Stimulated activated CD8-positive, alpha-beta memory T cell treated with anti-CD3 and anti-CD28 coated beads, Interleukin-15, amount 100 ng/mL, for 48 hours (primary cell): ENCODE measurements around the gene ST14.

Source experiments
- DNase-seq, 2 donors: peaks; one replicate each; pipeline ENCODE4 v3.0.0-alpha.2; 2020; ENCODE audit warnings: low read depth in 2 of 2

Gene ST14

DNA sequence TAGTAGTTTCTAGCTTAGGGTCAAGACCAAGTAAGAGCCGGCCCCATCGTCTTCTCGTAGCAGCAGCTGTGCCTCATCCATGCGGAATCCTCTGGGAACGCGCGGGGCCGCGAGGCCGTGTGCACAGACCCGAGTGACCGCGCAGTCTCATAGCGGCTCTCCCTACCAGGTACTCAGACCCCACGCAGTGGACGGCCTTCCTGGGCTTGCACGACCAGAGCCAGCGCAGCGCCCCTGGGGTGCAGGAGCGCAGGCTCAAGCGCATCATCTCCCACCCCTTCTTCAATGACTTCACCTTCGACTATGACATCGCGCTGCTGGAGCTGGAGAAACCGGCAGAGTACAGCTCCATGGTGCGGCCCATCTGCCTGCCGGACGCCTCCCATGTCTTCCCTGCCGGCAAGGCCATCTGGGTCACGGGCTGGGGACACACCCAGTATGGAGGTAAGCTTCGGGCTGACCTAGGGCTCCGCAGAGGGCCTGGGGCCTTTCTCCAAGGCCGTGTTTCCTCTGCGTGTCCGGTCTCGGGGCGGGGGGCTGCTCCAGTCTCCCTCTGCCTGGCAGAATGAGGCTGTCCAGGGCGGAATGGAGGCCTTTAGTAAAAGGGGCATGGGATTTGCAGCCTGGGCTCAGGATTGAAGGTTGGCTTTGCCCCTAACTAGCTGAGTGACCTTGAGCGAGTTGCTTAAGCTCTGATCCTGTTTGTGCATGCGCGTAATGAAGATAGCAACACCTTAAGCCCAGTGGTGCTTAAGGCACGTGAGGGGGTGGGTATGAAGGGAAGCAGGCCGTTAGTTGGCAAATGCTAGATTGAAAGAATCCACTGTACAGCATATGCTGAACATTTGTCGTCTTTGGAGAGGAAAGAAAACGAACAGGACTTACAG, 48.9 kb downstream of the ST14 start:
- no peak for DNase-seq

DNA sequence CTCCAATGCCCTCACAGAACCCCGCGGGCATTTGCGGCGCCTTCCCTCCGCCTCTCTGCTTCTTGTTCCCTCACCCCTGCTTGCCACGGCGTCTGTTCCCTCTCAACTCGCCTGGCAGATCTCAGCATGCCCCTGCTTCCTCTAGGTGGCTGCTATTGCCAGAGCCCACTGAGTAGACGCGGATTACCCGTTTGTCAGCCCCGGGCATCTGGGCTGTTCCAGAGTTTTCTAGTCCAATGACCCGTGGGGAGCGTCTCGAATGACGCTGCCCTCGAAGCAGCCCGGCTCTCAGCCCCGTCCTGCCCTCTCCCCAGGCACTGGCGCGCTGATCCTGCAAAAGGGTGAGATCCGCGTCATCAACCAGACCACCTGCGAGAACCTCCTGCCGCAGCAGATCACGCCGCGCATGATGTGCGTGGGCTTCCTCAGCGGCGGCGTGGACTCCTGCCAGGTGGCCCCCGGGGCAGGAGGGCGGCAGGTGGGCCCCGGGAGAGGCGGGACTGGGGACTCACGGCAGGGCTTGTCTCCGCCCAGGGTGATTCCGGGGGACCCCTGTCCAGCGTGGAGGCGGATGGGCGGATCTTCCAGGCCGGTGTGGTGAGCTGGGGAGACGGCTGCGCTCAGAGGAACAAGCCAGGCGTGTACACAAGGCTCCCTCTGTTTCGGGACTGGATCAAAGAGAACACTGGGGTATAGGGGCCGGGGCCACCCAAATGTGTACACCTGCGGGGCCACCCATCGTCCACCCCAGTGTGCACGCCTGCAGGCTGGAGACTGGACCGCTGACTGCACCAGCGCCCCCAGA, 49.7 kb downstream of the ST14 start:
- DNase-seq = no peak

DNA sequence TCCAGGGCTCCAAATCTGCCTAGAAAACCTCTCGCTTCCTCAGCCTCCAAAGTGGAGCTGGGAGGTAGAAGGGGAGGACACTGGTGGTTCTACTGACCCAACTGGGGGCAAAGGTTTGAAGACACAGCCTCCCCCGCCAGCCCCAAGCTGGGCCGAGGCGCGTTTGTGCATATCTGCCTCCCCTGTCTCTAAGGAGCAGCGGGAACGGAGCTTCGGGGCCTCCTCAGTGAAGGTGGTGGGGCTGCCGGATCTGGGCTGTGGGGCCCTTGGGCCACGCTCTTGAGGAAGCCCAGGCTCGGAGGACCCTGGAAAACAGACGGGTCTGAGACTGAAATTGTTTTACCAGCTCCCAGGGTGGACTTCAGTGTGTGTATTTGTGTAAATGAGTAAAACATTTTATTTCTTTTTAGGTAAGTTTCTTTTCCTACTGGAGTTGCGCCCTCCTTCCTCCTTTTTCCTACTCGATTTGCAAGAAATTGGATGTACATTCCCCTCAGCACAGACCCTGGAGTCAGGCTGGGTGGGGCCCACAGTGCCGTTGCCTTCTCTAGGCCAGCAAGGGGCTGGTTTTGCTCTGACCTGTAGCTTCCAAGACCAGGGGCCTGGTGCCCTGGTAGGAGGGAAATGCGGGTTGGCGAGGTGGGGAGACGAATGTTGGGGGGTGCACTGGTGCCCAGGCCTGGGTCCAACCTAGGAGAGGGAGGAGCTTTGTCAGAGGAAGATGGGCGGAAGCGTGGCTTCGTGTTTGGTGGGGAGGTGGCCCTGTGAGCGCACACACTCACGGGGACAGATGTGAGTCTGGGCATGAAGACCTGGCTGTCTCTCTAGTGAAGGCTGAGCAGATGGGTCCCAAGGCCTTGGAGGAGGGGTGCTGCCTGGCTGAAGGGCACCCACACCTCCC, 50.6 kb downstream of the ST14 start:
- DNase-seq = no peak

DNA sequence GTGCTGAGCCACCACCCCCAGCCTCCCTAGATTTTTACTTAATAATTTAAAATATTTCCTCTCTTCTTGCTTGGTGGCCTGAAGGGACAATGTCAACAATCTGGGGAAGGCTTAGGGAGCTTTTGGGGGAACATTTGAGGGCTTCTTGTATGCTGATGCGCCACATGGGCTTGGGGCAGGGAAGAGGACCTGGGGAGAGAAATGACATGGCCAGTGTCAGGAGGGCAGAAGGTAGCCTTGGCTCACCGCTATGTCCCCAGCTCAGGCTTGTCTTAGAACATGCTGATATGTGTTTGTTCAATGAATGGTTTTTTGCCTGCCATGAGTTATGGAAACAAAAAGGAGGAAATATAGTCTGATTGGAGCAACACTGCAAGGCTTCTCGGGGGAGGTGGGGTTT, 51.6 kb downstream of the ST14 start:
- no peak for DNase-seq

DNA sequence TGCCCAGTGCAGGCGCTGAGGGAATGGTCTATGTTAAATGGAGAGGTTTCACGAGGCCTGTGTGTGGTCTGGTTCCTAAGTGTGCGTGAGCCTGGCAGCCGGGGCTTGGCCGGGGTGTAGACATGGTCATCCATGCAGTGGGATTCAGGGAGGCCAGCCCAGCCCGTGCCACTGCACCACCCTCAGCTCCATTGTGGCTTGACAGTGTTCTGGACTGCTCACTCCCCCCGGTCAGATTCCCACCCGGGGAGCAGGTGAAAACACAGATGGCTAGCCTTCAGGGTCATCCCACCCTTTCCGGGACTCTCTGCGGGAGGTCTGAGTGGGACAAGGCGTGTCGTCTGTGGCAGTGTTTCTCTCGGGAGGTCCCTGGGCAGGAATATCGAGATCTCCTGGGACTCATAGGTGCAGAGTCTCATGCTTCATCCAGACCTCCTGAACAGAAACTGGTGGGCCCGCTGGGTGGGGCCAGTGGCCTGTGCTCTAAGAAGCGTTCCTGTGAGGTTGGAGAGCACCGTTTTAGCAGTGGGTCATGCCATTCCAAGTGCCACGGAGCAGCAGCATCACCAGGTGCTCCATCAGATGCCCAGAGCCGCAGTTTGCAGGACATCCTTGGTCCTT, 52.3 kb downstream of the ST14 start:
- DNase-seq = no peak

DNA sequence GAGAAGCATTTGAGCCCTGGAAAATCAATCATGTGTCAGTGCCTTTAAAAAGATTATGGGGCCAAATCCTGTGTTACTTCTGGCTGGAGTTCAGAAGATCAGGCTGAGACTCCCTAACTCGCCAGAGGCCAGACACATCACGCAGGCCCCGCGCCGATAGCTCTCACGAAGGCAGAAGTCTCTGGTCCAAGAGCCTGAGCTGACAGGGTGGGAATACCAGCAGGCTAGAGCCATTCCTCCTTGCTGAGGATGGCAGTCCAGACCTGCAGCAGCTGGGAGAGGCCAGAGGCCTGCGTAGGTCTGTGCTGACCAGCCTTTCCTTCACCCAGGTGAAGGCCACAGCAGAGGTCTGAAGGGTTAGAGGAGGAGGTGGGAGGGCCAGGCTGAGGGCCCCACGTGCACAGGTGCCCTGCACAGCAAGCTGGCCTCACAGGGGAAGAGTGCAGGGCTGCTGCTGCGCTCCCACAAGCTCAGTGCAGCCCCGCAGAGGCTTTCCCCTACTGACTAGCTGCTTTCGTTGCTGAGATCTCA, 52.9 kb downstream of the ST14 start:
- no peak for DNase-seq

DNA sequence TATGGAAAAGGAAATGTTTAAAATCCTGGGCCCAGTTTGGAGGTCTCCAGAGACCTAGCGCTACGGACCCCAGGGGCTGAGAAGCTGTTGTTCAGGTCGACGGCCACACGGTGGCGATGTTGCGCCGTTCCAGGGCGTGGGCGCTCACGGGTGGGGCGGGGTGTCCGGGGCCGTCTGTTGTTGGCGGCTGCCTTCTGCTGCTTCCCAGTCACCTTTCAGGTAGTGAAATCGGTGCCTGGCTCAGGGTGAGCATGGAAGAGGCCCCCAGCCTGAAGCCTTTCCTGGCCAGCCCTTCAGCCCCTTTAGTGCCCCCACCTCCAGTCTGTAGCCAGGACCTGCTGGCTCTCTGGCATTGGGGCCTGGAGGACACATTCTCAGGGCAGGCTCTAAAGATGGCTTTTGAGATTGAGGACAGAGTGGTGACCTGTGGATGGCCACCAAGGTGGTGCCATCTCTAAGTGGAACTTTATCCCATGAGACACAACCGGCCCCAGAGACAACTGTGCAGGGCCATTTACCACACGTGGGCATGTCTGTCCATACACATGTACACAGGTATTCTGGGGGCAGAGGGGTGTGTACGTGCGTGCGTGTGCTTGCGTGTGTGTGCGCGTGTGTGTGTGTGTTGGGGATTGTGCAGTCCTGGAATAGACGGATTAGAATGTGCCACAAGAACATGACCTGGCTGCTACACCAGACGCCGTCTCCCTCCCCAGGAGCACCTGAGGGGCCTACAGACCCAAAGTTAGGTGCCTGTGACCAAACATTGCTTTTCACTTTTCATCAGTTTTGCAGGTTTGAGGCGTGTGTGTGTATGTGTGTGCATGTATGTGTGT, 53.8 kb downstream of the ST14 start:
- peak; percentile 37 to 43 for DNase-seq

DNA sequence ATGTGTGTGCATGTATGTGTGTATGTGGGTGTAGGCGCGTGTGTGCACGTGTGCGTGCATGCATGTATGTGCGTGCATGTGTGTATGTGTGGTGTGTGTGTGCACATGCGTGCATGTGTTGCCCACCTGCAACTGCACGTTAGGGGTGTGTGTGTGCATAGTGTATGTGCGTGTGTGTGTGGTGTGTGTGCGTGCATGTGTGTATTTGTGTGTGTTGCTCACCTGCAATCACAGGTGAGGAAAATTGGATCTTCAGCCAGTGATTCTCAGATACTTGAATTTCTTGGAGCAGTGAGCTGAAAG, 54.3 kb downstream of the ST14 start:
- no peak for DNase-seq

DNA sequence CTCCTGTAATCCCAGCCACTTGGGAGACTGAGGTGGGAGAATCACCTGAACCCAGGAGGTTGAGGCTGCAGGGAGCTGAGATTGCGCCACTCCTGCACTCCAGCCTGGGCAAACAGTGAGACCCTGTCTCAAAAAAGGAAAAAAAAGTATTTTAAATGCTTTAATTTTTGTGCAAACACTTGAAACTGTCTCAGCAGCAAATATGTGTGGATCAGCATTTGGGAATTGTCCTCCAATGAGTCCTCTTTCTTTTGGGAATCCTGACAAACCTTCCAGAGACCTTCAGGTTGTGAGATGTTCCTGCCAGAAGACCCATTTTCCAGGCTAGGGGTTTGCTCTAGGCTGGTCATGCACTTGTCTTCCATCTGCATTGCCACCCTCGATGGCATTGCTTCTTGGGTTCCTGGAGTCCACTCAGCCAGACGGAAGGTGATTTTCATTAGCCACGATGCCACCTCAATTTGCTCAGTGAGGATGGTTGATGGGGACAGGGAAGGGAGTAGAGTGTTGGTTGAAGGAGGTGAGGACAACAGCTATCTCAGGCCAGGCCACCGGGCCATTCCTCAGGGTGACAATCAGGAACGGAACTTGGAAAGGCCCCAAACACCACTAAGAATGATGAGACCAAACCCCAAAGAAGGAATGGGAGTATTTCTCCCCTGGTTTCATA, 55.4 kb downstream of the ST14 start:
- no peak for DNase-seq

DNA sequence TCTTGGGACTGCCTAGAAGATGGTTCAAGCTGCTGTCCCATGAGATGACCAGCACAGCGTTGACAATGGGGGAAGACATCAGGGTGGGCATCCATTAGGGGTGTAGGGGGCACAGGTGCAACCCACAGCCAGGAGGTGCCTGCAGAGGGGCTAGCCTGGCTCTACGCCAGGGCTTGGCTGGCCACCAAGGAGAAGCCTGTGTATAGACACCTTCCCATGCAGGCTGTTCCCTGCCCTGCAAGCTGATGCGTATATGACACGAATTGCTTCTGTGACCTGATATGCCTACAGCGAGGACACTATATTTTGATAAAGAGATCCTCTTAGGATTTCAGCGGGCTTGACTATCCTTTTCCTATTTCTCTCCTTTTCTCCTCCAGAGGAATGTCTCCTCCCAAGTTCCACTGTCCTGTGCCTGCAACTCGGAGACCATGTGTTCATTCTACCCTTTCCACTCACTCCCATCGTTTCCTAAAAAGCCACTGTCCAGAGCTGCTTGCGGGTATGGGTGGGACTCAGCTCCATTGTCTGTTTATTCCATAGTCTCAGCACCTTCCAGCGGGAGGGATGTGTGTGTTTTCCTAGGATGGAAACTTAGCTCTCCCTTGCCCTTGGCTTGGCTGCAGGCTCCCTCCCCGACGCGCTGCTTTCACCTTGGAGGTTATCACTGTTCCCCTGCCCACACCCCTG, 56.1 kb downstream of the ST14 start:
- DNase-seq = no peak

DNA sequence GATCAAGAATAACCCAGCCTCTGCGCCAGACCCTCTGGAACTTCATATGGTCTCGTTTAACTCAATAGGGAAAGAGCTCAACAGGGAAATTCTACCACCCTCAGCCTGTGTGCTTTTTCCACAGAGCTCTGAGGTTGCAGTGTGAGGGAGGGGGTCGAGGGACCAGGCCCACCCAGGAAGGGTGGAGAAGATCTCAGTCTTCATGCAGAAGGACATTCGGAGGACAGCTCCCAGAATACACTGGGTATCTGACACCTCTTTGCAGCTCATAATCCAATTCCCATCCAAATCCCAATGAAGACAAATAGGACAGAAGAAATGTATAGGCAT, 56.6 kb downstream of the ST14 start:
- DNase-seq = no peak

DNA sequence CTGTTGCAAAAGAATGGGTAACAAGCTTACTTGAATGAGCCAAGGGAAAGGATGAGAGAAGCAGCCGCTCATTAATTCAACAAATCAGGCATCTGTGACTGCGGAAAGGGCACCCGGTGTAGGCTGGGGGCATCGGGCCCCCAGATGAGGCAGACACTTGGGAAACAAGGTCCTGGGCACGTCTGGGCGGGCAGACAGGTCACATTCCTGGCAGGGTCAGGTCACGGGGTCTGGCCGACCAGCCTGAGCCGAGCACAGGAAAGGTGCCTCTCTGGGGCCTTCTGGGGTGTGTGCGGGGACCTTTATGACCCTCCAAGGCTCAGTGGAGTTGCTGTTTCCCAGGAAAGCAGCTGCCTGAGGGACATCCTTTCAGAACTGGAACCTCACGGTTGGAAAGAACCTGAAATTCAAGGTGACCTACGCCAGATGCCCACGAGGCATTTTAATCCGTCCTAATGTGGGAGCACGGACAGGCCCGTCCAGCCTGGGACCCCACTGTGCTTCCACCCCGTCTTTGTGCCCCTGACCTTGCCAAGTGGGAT, 57.1 kb downstream of the ST14 start:
- DNase-seq = no peak

DNA sequence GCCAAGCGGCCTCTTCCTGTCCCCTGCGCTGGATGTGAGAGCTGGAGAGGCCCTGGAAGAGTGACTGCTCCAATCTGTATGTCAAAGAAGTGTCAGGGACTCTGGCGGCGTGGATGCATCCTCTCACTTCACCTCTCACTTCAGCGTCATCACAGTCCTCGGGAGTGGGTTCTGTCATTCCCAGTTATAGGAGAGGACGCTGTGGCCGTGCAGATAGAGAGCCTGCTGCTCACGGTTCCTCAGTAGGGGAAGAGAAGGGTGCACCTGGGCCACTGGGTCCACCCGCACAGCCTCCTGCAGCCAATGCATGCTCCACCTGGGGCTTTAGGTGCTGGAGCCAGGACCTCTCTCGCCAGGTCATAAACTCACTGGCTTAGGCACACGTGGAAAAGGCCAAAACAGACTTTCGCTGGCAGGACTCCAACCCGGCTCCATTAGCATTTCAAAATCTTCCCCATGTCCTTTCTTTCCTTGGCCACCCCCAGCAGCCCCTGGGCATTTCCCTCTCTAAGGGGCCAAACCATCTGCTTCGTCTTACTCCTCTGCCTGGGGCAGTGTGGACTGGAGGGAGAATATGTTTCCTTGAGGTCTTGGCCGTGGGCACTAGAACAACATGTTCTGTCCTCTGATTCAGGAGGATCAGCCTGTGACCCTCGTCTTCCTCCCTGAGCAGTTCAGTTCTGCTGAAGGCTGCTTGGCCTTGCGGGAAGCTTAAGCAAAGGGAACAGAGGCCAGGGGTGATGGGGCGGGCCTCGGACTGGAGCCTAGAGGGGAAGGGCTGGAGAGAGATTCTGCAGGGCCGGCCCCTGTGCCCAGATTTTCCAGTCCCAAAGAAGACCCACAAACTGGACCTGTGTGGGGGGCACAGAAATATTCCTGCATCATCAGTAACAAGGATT, 57.8 kb downstream of the ST14 start:
- no peak for DNase-seq

DNA sequence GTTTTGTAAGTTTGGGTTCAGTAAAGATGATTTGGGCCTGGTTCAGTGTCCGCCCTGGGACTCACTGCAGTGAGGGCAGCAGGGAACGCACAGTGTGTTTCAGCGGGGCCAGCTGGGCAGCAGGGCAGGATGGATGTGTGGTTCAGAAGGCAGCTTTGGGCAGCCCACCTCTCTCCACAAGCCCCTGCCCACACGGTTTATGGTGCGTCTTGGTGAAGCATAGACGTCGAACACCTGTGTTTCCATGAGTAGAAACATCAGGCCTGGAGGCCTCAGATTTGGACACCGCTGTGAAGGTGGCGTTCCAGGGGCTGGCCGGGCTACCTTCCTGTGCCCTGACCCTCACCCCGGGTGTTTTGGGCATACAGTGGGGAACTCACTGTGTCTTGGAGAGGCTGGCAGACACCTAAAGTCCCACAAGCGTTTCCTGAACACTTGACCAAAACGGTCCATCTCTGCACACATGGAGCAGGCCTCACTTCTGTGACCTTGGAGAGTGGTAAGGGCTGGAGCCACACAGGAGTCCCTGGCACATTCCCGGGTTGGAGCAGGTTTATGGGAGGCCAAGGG, 59.0 kb downstream of the ST14 start:
- no peak for DNase-seq

DNA sequence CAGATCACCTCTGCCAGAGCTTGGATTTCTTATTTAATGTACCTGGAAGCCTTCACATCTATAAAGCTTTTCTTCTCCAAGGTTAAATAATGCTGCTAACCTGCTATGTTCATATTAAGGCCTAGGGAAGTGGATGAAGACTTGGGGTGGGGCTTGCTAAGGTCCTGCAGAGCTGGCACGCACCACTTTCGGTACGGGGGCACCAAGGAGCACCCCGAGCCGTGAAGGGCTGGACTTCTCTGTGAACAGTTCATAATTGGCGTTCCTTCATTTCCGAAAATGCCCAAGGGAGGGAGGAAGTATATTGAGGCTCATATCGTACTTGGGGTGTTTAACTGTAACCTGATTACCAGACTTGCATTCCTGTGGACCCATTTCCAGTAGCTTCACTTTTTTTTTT, 59.6 kb downstream of the ST14 start:
- no peak for DNase-seq

DNA sequence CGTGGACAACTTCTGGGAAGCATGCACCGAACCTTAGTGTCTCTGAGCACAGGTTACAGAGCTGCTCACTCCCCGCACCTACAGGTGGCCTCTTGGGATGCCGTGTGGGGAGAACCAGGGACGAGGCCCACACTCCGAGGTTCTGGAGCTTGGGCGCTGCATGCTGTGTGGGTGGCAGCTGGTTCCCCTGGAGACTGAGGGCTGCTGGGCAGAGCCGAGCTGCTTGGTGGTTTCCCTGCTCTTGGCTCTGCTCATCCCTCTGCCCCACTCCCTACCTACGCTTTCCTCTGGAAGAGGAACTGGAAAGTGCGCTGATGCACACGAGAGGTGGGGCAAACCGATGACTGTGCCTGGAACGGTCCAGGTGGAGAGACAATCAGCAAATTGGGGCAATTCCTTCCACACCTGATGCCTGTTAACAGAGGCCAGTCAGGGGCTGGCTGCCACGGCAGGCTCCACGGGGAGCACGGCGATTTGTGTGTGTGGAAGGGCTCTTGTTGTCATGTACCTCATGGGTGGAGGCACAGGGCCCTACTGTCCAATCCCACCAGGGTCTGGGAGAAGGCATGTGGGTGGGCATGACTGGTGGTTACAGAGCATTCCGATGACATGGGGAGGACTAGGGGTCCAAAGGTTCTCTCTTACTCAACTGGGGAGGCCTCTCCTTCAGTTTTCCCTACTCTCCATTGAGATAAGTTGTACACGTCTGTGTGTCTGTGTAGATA, 60.9 kb downstream of the ST14 start:
- no peak for DNase-seq

DNA sequence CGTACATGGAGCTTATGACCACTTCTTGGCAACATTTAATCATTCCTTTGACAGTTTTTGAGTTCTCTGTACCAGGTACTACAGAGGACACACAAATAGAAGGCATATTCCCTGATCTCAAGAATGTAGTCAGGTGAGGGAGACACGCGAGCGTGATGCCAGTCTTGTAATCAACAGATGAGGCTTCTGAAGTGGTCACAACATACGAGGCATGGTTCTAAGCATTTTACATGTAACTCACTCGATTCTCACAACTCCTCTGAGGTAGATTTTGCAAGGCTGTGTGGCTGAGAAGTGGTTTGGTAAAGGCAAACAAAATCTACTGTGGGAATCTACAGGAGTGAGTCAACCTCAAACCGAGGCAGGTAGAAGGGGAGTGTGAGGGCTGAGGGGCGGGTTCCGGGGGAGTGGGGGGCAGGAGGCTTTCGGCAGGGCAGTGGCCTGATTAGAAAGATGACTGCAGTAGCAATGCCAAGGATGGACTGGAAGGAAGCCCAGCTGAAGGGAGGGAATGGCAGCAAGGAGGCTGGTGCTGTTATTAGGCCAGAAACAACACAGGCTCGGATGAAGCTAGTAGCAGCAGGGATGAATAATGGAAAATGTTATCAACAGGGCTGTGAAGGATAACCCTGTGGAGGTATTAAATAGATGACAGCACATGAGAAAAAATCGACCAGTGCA, 63.8 kb downstream of the ST14 start:
- peak in 1 of 2 donors; percentile 2 for DNase-seq
